GM18867 (cell line): ENCODE data around the gene MAP3K21.

Experiments used
- ATAC-seq: cut with Tn5 transposase; IDR thresholded peaks from one replicate; pipeline ENCODE4 v1.9.1; 2021; ENCODE audit warnings: mild to moderate bottlenecking, moderate library complexity; ENCODE audit not compliant: unreplicated experiment

Gene MAP3K21

DNA sequence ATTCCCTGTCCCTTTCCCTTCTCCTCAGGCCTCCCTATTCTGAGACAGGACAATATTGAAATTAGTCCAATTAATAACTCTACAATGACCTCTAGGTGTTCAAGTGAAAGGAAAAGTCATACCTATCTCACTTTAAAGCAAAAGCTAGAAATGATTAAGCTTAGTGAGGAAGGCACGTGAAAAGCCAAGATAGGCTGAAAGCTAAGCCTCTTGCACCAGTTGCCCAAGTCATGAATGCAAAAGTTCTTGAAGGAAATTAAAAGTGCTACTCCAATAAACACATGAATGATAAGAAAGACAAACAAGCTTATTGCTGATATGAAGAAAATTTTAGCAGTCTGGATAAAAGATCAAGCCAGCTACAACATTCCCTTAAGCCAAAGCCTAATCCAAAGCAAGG is 3.8 kb upstream of the MAP3K21 start:
- ATAC-seq = no peak

DNA sequence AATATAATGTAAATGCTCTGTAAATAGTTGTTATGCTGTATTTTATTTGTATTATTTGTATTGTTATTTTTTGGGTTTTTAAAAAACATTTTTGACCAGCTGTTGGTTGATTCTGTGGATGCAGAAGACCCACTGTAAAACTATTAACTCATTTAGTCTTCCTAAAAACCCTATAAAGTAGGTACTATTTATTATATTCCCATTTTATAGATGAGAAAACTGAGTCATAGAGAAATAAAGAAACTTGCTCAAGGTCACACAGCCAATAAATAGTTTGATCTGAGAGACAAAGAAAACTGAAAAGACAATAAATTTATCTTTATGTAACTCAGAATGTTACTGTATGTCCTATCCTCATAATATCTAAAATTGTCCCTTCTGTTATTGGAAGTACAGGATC is 1.2 kb upstream of the MAP3K21 start:
- ATAC-seq = no peak

DNA sequence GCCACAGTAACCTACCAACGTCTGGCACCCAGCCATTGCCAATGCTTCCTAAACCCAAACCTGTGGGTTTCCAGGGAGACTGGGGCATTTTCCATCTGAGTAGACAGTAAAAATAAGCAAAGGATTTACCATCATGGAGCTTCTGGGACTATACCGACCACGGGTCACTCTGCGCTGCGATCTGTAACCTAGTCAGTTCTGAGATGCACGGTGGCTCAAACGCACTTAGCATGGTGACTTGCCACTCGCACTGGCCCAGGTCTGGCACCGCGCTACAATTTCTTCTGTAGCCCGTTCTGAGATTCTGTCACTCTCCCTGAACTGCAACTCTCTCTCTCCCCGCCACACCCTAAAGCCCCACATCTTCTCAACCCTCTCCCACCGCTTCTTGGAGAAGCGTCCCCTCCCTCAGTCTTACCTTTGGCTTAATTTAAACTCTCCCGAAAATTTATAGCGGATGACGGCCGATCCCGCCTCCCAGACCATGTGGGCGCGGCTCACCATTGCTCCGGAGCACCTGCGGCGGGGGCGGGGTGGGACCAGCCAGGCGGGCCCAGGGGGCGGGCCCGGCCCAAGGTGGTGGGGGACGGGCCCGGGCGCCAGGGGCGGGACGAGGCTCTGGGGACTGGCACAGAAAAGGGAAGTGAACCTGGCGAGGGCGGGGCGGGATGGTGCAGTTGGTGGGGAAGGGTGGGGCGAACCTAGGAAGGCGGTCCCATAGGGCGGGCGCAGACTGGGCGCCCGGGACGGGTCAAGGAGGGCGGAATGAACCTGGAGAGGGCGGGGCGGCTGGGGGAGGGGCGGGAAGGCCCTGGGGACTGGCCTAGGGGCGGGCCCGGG is 493 bp upstream of the MAP3K21 start:
- ATAC-seq = peak; percentile 94

DNA sequence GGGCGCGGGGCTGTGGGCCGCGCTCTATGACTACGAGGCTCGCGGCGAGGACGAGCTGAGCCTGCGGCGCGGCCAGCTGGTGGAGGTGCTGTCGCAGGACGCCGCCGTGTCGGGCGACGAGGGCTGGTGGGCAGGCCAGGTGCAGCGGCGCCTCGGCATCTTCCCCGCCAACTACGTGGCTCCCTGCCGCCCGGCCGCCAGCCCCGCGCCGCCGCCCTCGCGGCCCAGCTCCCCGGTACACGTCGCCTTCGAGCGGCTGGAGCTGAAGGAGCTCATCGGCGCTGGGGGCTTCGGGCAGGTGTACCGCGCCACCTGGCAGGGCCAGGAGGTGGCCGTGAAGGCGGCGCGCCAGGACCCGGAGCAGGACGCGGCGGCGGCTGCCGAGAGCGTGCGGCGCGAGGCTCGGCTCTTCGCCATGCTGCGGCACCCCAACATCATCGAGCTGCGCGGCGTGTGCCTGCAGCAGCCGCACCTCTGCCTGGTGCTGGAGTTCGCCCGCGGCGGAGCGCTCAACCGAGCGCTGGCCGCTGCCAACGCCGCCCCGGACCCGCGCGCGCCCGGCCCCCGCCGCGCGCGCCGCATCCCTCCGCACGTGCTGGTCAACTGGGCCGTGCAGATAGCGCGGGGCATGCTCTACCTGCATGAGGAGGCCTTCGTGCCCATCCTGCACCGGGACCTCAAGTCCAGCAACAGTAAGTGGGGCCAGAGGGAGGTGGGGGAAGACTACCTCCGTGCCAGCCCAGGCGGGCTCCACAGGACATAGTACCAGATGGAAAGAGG is 808 bp downstream of the MAP3K21 start:
- ATAC-seq = peak; percentile 29

DNA sequence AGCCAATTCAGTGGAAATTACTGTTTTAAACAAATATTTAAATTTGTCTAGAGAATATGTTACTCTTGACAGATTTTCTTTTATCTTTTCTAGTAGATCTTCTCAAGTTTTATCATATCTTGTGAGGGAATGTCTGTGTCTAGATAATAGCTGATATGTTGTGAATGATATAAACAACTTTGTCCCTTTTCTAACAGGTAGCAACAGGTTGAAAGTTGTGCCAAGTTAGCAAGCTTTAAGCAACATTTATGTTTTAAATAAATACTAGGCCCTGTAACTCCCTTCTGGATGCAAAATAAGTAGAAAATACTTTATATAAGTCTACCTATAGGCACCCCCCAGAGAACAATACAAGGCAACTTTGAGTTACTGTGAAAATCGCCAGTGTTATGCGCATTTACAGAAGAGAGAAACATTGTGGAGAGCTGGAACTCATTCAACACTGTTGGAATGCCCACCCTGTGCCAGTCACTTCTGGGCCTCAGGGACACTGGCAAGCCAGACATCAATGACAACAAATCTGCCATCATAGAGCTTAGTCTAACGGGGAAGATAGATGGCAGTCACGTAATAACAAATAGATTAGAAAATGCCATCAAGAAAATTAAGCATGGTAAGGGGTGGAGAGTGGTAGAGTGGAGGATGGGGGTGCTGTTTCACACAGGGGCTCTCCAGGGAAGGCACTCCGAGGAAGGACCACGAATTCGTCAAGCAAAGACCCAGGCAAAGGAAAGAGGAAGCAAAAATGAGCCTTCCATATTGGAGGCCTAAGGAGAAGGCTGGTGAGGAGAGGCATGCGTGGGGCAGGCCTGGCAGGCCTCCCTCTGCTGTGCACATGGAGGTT is 4.4 kb downstream of the MAP3K21 start:
- no peak for ATAC-seq

DNA sequence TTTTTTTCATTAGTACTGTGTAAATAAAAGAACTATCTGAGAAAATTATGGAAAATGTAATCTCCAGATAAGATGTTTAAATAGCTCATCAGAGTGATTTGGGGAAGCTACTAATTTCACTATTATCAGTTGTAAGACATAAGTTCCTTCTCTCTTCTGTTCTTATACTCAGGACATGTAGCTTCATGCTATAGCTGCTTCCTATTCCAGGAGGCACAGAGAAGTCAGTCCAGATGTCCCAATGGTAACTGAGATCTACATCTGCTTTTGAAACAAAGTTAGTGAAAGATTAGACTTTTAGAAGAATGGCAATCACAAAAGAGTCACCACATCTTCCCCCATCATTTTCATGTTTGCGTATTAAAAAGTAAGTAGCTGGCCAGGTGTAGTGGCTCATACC is 5.6 kb downstream of the MAP3K21 start:
- ATAC-seq = no peak

DNA sequence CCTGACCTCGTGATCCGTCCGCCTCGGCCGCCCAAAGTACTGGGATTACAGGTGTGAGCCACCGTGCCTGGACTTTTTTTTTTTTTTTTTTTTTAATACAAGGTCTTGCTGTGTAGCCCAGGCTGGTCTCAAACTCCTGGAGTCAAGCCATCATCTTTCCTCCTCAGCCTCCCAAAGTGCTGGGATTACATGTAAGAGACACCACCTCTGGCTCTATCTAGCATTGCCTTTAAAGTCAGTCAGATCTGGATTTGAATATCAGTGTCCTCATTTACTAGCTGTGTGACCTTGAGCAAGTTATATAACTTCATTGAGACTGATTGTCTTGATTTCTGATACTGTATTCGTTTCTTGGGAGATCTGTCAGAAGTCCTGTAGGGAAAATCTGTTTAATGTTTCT is 6.6 kb downstream of the MAP3K21 start:
- no peak for ATAC-seq

DNA sequence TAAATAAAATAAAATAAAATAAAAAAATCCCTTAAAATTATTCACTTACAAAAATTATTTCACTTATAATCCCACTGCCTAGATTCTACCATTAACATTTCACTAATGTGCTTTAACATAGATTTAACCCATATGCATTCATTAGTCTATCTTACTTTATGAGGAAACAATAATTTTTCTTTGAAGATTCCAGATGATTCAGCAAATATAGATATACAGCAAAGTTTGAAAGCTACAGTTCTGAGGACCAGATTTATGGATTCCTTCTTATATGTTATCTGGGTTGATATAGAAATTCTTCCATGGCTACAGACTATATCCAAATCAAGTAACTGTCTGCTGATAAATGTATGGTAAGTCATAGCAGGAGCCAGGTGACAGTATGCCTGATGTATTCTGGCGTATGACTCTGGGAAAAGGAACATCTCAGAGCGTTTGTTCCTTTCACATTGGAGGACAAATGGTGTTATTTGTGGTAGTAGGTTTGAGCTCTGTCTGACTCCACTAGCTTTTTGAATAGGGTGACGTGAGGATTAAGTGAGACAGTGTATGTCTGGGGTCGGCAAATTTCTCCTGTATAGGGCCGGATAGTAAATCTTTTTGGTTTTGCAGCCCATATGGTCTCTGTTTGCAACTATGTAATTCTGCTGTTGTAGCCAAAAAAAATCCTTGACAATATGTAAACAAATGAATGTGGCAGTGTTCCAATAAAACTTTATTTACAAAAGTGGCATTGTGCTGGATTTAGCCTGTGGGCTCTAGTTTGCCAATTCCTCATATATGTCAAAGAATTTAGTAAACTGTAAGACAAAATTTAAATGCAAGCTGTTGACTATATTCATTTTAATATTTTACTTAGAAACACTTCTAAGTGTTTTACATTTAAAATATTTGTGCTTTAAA is 9.3 kb downstream of the MAP3K21 start:
- ATAC-seq = no peak

DNA sequence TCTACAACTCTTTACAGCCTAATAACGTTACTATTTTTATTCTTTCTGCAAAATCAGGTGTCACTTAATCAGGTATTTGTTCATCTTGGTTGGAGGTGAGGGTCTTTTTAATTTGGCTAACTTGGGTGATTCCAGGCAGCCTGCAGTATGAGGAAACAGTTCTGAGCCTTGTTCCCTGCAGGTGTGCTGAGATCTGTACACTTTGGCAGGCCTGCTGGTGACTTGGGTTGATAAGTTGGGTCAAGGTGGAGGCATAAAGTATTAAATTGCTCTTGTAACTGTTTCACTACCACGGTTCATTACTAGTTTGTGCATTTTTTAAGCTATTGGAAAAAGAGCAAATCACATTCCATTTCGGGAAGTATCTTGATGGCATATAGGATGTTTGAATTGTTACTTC is 10.0 kb downstream of the MAP3K21 start:
- ATAC-seq = no peak

DNA sequence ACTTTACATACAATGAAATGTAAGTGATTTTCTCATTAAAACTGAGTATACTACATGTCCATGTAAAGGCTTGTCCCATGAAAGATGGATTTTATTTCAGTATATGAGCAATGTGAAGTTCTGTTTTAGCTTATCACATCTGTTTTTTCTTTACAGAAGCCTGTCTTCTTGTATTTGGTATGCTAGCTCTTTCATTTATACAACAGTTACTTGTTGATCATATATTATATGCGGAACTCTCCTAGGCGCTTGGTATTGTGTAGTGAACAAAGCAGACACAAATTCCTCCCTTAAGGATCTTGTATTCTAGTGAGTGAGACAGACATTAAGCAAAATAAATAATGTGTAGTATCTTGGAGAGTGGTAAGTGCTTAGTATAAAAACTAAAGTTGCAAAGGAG is 10.6 kb downstream of the MAP3K21 start:
- ATAC-seq = no peak

DNA sequence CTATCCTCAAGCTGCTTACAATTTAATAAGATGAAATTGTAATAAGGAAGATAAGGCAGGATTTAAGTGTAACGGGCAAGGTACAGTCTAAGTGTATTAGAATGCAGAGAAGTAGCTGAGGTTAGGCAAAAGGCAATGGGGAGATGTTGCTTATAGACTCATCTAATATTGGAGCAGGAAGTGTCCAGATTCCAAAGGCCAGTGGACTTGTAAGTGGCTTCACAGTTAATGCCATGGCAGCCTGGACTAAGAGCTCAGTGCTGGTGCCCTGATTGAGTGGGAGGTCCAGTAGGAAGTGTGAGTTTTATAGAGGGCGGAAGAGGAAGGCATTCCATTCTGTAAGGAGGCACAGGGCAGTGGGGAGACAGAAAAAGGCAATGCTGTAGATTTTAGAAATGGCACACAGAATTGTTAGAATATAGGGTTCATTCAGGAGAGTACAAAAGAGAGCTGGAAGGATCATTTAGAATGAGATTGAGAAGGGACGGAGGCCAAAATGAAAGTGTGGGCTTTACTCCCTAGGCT is 12.6 kb downstream of the MAP3K21 start:
- no peak for ATAC-seq

DNA sequence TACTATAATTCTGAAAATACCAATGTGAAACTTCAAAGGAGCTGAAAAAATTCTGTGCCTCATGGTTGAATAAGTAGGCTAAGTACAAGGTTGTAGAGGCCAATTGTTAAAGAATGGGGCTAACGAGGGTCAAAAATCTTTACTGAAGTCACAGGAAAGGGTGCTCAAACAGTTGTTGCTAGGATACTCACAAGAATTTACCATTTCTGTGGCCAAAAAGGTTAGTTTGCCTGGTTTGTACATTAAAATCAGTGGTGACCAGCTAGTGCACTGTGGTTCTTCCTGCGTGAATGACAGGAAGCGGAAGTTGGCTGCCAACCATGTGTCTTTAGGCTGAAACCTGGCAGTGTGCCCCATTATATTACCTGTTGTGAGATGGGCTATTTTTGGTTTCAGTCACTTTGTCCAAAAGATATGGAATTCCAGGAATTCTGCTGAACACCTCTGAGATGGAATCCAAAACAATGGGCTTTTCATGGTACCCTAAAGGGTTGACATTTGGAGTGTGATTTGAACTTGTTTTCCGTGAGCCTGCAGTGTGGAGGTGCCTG is 13.5 kb downstream of the MAP3K21 start:
- ATAC-seq = no peak

DNA sequence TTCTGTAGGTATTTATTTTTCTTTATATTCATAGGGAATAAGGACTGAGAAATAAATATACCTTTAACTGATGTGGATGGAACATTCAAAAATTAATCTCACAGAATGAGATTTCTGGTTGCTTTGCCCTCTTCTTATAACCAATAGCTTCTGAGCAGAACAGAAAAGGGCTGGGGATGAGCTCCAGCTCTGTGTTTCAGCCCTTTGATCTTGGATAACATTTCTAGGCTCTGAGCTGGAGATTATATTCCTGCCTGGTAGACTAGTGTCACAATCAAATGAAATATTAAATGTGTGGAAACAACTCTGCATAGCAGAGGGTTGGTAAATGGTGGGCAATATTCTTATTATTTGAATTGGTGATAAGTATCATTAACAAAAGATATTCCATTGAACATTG is 14.6 kb downstream of the MAP3K21 start:
- ATAC-seq = no peak

DNA sequence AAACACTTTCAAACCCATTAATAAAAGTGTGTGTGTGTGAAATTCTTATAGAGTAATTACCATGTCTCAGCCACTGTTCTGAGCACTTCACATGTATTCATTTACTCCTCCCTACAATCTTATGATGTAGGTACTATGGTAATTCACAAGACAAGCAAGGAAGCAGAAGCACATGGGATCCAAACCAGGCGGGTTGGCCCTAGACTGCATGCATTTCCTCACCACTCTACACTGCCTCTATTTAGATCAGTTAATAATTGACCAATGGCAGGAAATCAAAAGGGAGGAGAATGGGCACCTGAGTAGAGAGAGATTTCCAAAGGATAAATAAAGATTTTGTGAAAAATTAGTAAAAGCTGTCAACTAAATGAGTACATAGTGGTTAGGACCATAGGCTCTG is 15.7 kb downstream of the MAP3K21 start:
- ATAC-seq = no peak

DNA sequence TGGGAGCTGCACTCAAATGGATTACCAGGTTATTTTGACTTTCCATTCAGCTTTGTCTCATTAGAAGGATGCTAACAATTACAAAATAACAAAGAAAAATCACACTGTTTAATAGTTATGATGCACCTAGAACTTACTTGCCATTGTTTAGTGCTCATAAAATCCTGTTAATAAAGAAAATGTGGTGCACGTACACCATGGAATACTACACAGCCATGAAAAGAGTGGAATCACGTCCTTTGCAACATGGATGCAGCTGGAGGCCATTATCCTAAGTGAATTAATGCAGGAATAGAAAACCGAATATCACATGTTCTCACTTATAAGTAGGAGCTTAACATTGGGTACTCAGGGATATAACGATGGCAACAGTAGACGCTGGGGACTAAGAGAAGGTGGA is 19.8 kb downstream of the MAP3K21 start:
- ATAC-seq = no peak

DNA sequence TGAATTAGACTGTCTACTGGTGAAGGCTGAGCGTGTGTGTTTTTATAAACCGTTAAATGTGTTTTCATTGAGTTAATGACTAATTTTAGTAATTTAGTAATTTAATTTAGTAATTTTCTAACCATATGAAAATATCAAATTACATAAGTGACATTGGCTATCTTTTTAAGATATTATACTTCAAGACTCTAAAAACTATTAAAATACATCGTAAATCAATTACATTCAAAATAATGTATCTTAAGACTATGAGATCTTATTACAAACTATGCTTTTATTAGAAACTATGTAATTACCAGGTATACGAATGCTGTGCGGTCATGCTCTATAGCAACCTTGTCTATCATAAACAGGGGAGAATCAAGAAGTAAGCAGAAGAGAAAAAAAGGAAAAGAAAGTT is 21.6 kb downstream of the MAP3K21 start:
- no peak for ATAC-seq

DNA sequence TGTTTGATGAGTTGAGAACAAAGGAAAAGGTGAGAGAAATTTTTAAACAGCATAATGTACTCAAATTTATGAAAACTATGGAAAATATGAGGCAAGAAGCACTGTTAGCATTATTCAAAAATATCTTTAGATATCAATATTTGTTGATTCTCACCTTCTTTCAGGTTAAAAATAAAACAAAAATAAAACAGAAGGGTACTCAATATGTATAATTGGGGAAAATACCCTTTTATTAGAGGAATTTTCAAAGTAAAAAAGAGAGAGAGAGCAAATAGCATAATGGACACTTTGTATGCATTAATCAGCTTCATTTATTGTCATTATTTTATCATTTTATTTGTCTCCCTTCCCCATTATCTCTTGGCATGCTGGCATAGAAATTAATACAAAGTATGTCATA is 27.5 kb downstream of the MAP3K21 start:
- no peak for ATAC-seq

DNA sequence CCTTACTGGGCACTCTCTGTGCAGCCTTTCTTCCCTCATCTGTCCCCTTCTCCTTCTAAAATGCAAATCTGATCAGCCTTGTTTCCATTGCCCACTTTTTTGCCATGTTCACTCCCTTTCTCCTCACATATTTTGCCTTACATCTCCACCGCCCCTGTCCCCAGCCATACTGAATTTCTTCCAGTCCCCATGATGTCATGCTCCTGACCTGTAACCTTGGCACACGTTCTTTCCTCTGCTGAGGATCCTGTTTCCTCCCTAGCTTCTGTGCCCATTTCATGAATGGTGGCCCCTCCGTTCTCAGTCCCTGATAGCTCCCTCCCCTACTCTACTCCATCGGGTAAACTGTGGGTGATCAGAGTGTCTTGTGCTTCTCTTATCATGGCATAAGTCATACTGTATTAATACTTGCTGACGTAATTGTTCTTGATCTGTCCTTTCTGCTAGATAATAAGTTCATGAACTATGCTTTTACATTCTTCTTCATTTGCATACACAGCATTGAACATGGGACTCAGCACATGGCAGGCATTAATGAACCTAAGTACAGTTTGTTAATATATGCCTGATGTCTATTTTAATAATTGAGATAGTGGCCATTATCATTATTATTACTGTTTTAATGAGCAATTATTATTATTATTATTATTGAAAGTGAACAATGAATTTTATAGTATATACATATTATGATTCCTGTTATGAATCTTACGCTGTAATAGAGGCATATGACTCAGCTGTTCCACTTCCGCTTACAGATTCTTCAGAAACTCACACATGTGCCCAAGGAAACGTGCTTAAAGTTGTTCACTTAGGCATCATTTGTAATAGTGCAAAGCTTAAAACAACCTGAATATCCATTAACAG is 28.5 kb downstream of the MAP3K21 start:
- peak; percentile 86 for ATAC-seq

DNA sequence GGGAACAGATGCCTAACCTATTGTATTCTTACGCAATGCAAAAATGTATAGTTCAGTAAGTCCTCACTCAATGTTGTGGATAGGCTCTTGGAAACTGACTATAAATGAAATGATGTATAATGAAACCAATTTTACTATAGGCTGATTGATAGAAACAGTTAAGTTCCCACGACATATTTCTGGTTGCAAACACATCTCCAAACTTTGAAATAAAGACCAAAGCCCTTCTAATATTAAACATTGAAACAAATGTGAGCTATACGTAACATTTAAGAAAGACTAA is 29.1 kb downstream of the MAP3K21 start:
- ATAC-seq = peak; percentile 44
